PC-3 (cell line): ENCODE results near the gene JTB. TPM values are rescaled to one million over a fixed set of nuclear protein-coding genes. Genes with fewer than 3 reads are reported as not detected.

Experiments used
- ATAC-seq: fragments of 200-7000 bp; cut with Tn5 transposase; 2 replicates; pipeline ENCODE4 v1.9.1; 2020; ENCODE audit warnings: mild to moderate bottlenecking, moderate library complexity
- BruUV-seq: library from RNA; stranded (reverse); fragments of 400-500 nt; replicated peaks from 2 replicates; lab custom pipeline; 2021; lab: Mats Ljungman, UMichigan
- CTCF ChIA-PET: fragments of 300-600 bp; sonication (Branson Sonifier 250); formaldehyde crosslinking; loops from one replicate; lab custom pipeline; 2022; ENCODE audit warnings: antibody characterized with exemption; lab: Charles Lee
- POLR2A ChIA-PET: fragments of 300-600 bp; sonication (Branson Sonifier 250); formaldehyde crosslinking; loops from one replicate; lab custom pipeline; 2022; ENCODE audit warnings: antibody characterized with exemption; ENCODE audit not compliant: unreplicated experiment; lab: Charles Lee
- DNase-seq: peaks from one replicate; pipeline ENCODE4 v3.0.0-alpha.2; 2015
- H2AFZ ChIP-seq: fragments of 300-600 bp; sonication (generic); 2 replicates; pipeline ENCODE4 v1.6.0; 2016; ENCODE audit warnings: antibody characterized with exemption, low read length
- H3F3A ChIP-seq: fragments of 300-600 bp; sonication (generic); one replicate; pipeline ENCODE4 v1.6.0; 2017; ENCODE audit warnings: antibody characterized with exemption, low read length, control low read depth, mild to moderate bottlenecking; ENCODE audit not compliant: unreplicated experiment
- H3K27ac ChIP-seq: fragments of 300-600 bp; sonication (generic); 2 replicates; pipeline ENCODE4 v1.5.1; 2016; ENCODE audit warnings: mild to moderate bottlenecking, low read length
- H3K27me3 ChIP-seq: fragments of 300-600 bp; sonication (generic); 2 replicates; pipeline ENCODE4 v1.6.1; 2016; ENCODE audit warnings: low read length, mixed read lengths
- H3K36me3 ChIP-seq: fragments of 300-600 bp; sonication (generic); 2 replicates; pipeline ENCODE4 v1.6.1; 2016; ENCODE audit warnings: low read depth, mixed run types, low read length, mixed read lengths
- H3K4me1 ChIP-seq: fragments of 300-600 bp; sonication (generic); 2 replicates; pipeline ENCODE4 v1.5.1; 2016; ENCODE audit warnings: low read length; ENCODE audit not compliant: insufficient read depth
- H3K4me2 ChIP-seq: fragments of 300-600 bp; sonication (generic); 2 replicates; pipeline ENCODE4 v1.6.0; 2016; ENCODE audit warnings: low read length
- H3K4me3 ChIP-seq: fragments of 300-600 bp; sonication (generic); 2 replicates; pipeline ENCODE4 v1.5.1; 2016; ENCODE audit warnings: mild to moderate bottlenecking, low read length, mixed read lengths
- H3K79me2 ChIP-seq: fragments of 300-600 bp; sonication (generic); 2 replicates; pipeline ENCODE4 v1.6.1; 2017; ENCODE audit warnings: low read length, mixed read lengths
- H3K9ac ChIP-seq: fragments of 300-600 bp; sonication (generic); 2 replicates; pipeline ENCODE4 v1.6.0; 2016; ENCODE audit warnings: mild to moderate bottlenecking, low read length
- H3K9me2 ChIP-seq: fragments of 300-600 bp; sonication (generic); replicated peaks from 2 replicates; pipeline ENCODE4 v1.6.1; 2016; ENCODE audit warnings: mixed run types, low read length, mixed read lengths
- H3K9me3 ChIP-seq: fragments of 300-600 bp; sonication (generic); 2 replicates; pipeline ENCODE4 v1.6.1; 2016; ENCODE audit warnings: low read length, mixed read lengths
- H4K20me1 ChIP-seq: fragments of 300-600 bp; sonication (generic); 2 replicates; pipeline ENCODE4 v1.6.1; 2016; ENCODE audit warnings: low read length, mixed read lengths
- CTCF ChIP-seq: fragments of 300-600 bp; sonication (generic); conservative IDR thresholded peaks from 2 replicates; pipeline ENCODE4 v1.5.1; 2017; ENCODE audit warnings: antibody characterized with exemption, low read depth, mild to moderate bottlenecking, low read length
- EZH2 ChIP-seq: fragments of 300-600 bp; sonication (generic); IDR thresholded peaks from one replicate; pipeline ENCODE4 v1.6.1; 2017; ENCODE audit warnings: antibody characterized with exemption, mild to moderate bottlenecking, low read length; ENCODE audit not compliant: unreplicated experiment
- EZH2phosphoT487 ChIP-seq: fragments of 300-600 bp; sonication (generic); IDR thresholded peaks from 2 replicates; pipeline ENCODE4 v1.6.1; 2018; ENCODE audit warnings: mild to moderate bottlenecking, antibody characterized with exemption, low read length, borderline replicate concordance
- intact Hi-C: fragments of 100-400 bp; cut with micrococcal nuclease; formaldehyde crosslinking; loops from 2 replicates; pipeline ENCODE4 v1.9.0; 2023
- total RNA-seq: library from RNA; depleted of rRNA; stranded (reverse); fragments of >200 nt; gene quantifications from 2 replicates; pipeline ENCODE4 v1.2.3, GENCODE V29; 2014

Gene JTB
- total RNA-seq, 1 experiment from 2014 or later = 377 TPM

- Histone ChIP-seq H3K9me2 (no peaks in the 10 kb centered on the region), H3K27me3 (no peaks in the 10 kb centered on the region), H3K4me3 (peak overlapping the region; percentile 84), H4K20me1 (no peaks in the 10 kb centered on the region), H2AFZ (peak overlapping the region; percentile 87), H3K9ac (peak overlapping the region; percentile 83), H3F3A (peaks cover 7% of the 10 kb centered on the region), H3K36me3 (no peaks in the 10 kb centered on the region; the same call in 1 of the 2 replicates), H3K27ac (peak overlapping the region; percentile 64), H3K79me2 (peaks cover 57% of the 10 kb centered on the region), H3K4me1 (peaks cover 36% of the 10 kb centered on the region), H3K4me2 (peak overlapping the region; percentile 98), H3K9me3 (no peaks in the 10 kb centered on the region)
- BruUV-seq = no TSS peak
- POLR2A ChIA-PET = no interaction called here
- ATAC-seq = no peak
- CTCF ChIA-PET = interaction anchor here (1.4 to 1.5 kb wide), 2 partner anchors 15 to 23 kb away, joined by 4 to 5 read pairs; partner anchors contain the start of gene RAB13
- DNase-seq = peak; percentile 56
- TF ChIP-seq CTCF (no peak), EZH2 (no peak), EZH2phosphoT487 (no peak)
- intact Hi-C loops = loop anchor here (1.0 kb wide), 1 partner anchor 24 kb away; the partner anchor contains the start of gene RAB13
Measured at GRCh38 chr1:153962088-153963029, 15.1 kb downstream of the JTB start.

GRCh38 chr1:153961421-153961820 lies 16.1 kb downstream of the JTB start:
- Histone ChIP-seq H3K4me3 (peak overlapping the region; percentile 84), H3K36me3 (no peaks in the 10 kb centered on the region; the same call in 1 of the 2 replicates), H2AFZ (no peak overlapping the region), H3K4me2 (peak overlapping the region; percentile 98), H3K9ac (no peak overlapping the region), H3K9me3 (no peaks in the 10 kb centered on the region), H3K27ac (no peak overlapping the region), H3K27me3 (no peaks in the 10 kb centered on the region), H4K20me1 (peaks cover 6% of the 10 kb centered on the region; the same call in 1 of the 2 replicates), H3K79me2 (peaks cover 63% of the 10 kb centered on the region), H3K9me2 (no peaks in the 10 kb centered on the region), H3F3A (peaks cover 7% of the 10 kb centered on the region), H3K4me1 (peaks cover 43% of the 10 kb centered on the region)
- ChIA-PET CTCF (no interaction called here), POLR2A (no interaction called here)
- intact Hi-C loops = no loop called here
- TF ChIP-seq EZH2 = no peak
- no peak for TF ChIP-seq CTCF
- TF ChIP-seq EZH2phosphoT487 = no peak
- ATAC-seq (no peak), DNase-seq (no peak)
- no TSS peak for BruUV-seq

DNA sequence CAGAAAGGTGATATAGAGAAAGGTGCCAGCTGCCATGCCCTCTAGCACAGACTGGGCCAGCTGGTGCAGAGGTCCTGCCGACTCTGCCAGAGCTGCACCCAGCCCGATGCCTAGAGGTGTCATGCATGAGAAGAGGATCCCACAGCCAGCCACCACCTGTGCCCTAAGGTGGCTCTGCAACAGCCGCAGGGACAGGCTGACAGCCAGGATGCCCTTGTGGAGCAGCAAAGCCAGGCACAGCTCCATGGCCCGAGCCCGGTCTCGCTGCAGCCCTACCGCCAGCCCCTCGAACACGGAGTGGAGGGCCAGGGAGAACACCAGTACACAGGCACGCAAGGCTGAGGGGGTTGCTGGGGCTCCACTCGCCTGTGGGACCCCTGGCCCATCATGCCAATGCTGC lies 17.3 kb downstream of the JTB start:
- Histone ChIP-seq H2AFZ (no peak overlapping the region), H3K9ac (no peak overlapping the region), H3K79me2 (peaks cover 62% of the 10 kb centered on the region), H3F3A (peaks cover 7% of the 10 kb centered on the region), H3K36me3 (no peaks in the 10 kb centered on the region; the same call in 1 of the 2 replicates), H3K9me2 (no peaks in the 10 kb centered on the region), H3K4me2 (no peak overlapping the region), H3K27me3 (no peaks in the 10 kb centered on the region), H3K27ac (no peak overlapping the region), H3K4me1 (peaks cover 41% of the 10 kb centered on the region), H3K9me3 (no peaks in the 10 kb centered on the region), H4K20me1 (peaks cover 10% of the 10 kb centered on the region), H3K4me3 (no peak overlapping the region)
- ChIA-PET POLR2A (no interaction called here), CTCF (no interaction called here)
- BruUV-seq = no TSS peak
- DNase-seq (no peak), ATAC-seq (no peak)
- no peak for TF ChIP-seq CTCF
- intact Hi-C loops = no loop called here
